Endothelial cell (in vitro differentiated cells): ENCODE data around the gene PYDC2. TPM values are rescaled to one million over a fixed set of nuclear protein-coding genes. Genes with fewer than 3 reads are reported as not detected.

Source experiments
- DNase-seq: peaks from one replicate; pipeline ENCODE4 v3.0.0; 2021; ENCODE audit warnings: low spot score
- H3K27ac Mint-ChIP-seq: one replicate; pipeline ENCODE4 v1.8.0; 2021; ENCODE audit warnings: mixed read lengths, inconsistent platforms; ENCODE audit not compliant: unreplicated experiment
- H3K27me3 Mint-ChIP-seq: one replicate; pipeline ENCODE4 v1.8.0; 2021; ENCODE audit warnings: mild to moderate bottlenecking, moderate library complexity, mixed read lengths, inconsistent platforms; ENCODE audit not compliant: unreplicated experiment
- H3K36me3 Mint-ChIP-seq: one replicate; pipeline ENCODE4 v1.8.0; 2021; ENCODE audit warnings: mild to moderate bottlenecking, low read depth, mixed read lengths, inconsistent platforms; ENCODE audit not compliant: unreplicated experiment
- H3K4me1 Mint-ChIP-seq: one replicate; pipeline ENCODE4 v1.8.0; 2021; ENCODE audit warnings: mild to moderate bottlenecking, mixed read lengths, inconsistent platforms; ENCODE audit not compliant: unreplicated experiment
- H3K4me3 Mint-ChIP-seq: one replicate; pipeline ENCODE4 v1.8.0; 2021; ENCODE audit warnings: mild to moderate bottlenecking, mixed read lengths, inconsistent platforms; ENCODE audit not compliant: unreplicated experiment
- H3K9me3 Mint-ChIP-seq: one replicate; pipeline ENCODE4 v1.8.0; 2021; ENCODE audit warnings: mixed read lengths, inconsistent platforms; ENCODE audit not compliant: unreplicated experiment
- CTCF ChIP-seq: fragments of 200-600 bp; sonication (generic); IDR thresholded peaks from one replicate; pipeline ENCODE4 v1.5.0; 2021; ENCODE audit warnings: antibody characterized with exemption; ENCODE audit not compliant: unreplicated experiment
- total RNA-seq: library from RNA; stranded (reverse); fragmentation: NEBNext Ultra II Directional; extraction: Animal tissue kit (Norgen Biotek cat#: 25700); gene quantifications from one replicate; pipeline ENCODE4 v1.2.1, GENCODE V29; 2021; ENCODE audit not compliant: unreplicated experiment

Gene PYDC2
- total RNA-seq, 1 donor from 2014 or later: not detected

GRCh38 chr3:191417457-191417729 is 43.6 kb upstream of the PYDC2 start:
- no peaks in the 10 kb centered on the region for H3K36me3 Mint-ChIP-seq
- DNase-seq: no peak
- H3K4me3 Mint-ChIP-seq: no peak overlapping the region
- TF ChIP-seq CTCF: no peak
- peaks cover 10% of the 10 kb centered on the region for H3K4me1 Mint-ChIP-seq
- no peaks in the 10 kb centered on the region for H3K27me3 Mint-ChIP-seq
- H3K27ac Mint-ChIP-seq: no peak overlapping the region
- H3K9me3 Mint-ChIP-seq: no peaks in the 10 kb centered on the region

- no peaks in the 10 kb centered on the region for H3K9me3 Mint-ChIP-seq
- TF ChIP-seq CTCF: no peak
- H3K36me3 Mint-ChIP-seq: no peaks in the 10 kb centered on the region
- no peak overlapping the region for H3K27ac Mint-ChIP-seq
- DNase-seq: no peak
- H3K4me3 Mint-ChIP-seq: no peak overlapping the region
- H3K4me1 Mint-ChIP-seq: peaks cover under 1% of the 10 kb centered on the region
- H3K27me3 Mint-ChIP-seq: no peaks in the 10 kb centered on the region
Measured at GRCh38 chr3:191420771-191421170, 40.2 kb upstream of the PYDC2 start.

GRCh38 chr3:191424881-191425280 is 36.1 kb upstream of the PYDC2 start:
- no peak overlapping the region for H3K27ac Mint-ChIP-seq
- no peaks in the 10 kb centered on the region for H3K36me3 Mint-ChIP-seq
- H3K27me3 Mint-ChIP-seq: no peaks in the 10 kb centered on the region
- H3K9me3 Mint-ChIP-seq: no peaks in the 10 kb centered on the region
- H3K4me3 Mint-ChIP-seq: no peak overlapping the region
- no peak for DNase-seq
- TF ChIP-seq CTCF: no peak
- H3K4me1 Mint-ChIP-seq: no peaks in the 10 kb centered on the region

GRCh38 chr3:191425322-191425734 is 35.6 kb upstream of the PYDC2 start:
- Mint-ChIP-seq H3K27me3 (no peaks in the 10 kb centered on the region), H3K27ac (no peak overlapping the region), H3K36me3 (no peaks in the 10 kb centered on the region), H3K4me3 (no peak overlapping the region), H3K9me3 (no peaks in the 10 kb centered on the region), H3K4me1 (no peaks in the 10 kb centered on the region)
- no peak for DNase-seq
- TF ChIP-seq CTCF: no peak

GRCh38 chr3:191426311-191426710 is 34.7 kb upstream of the PYDC2 start:
- Mint-ChIP-seq H3K36me3 (no peaks in the 10 kb centered on the region), H3K4me1 (no peaks in the 10 kb centered on the region), H3K4me3 (no peak overlapping the region), H3K27me3 (no peaks in the 10 kb centered on the region), H3K9me3 (no peaks in the 10 kb centered on the region), H3K27ac (no peak overlapping the region)
- no peak for TF ChIP-seq CTCF
- DNase-seq: no peak
